Endothelial cell of umbilical vein (primary cell): ENCODE data around the gene CCDC92B. TPM values are rescaled to one million over a fixed set of nuclear protein-coding genes. Genes with fewer than 3 reads are reported as not detected.
"Not testable (repeated sequence)": the region's sequence is repeated elsewhere in the genome, so short reads cannot be mapped to it uniquely, and the experiment has no call there.

Experiments used
- BruUV-seq: library from RNA; stranded (reverse); fragments of 400-500 nt; replicated peaks from 2 replicates; lab custom pipeline; 2021; lab: Mats Ljungman, UMichigan
- CTCF ChIA-PET: fragments of 300-600, 350-600 bp; sonication (Branson Sonifier 250); formaldehyde crosslinking; loops from one replicate; lab custom pipeline; 2021; ENCODE audit warnings: antibody characterized with exemption, inconsistent platforms; lab: Charles Lee
- POLR2A ChIA-PET: fragments of 300-600, 350-600 bp; sonication (Branson Sonifier 250); formaldehyde crosslinking; loops from one replicate; lab custom pipeline; 2021; ENCODE audit warnings: antibody characterized with exemption, inconsistent platforms; lab: Charles Lee
- DNase-seq: peaks from one replicate; pipeline ENCODE4 v3.0.0-alpha.2; 2011; ENCODE audit warnings: low read depth, low spot score
- FAIRE-seq: peaks from 2 replicates; lab custom pipeline; 2011; peaks lifted over from hg19 to GRCh38; lab: Jason Lieb, UNC
- H2AFZ ChIP-seq: 2 replicates; pipeline ENCODE4 v1.6.0; 2012; ENCODE audit warnings: low read depth, low read length, control low read depth, inconsistent platforms
- H3K27ac ChIP-seq: 2 replicates; pipeline ENCODE4 v1.5.1; 2011; ENCODE audit warnings: low read depth, mild to moderate bottlenecking, control low read depth, low read length, moderate library complexity; ENCODE audit not compliant: insufficient read depth
- H3K27me3 ChIP-seq, 2 experiments: 2 replicates each; pipeline versions ENCODE4 v1.6.0 to v1.6.1; 2011; ENCODE audit warnings: low read length in 2 of 2, mixed read lengths in 1 of 2; ENCODE audit not compliant: control insufficient read depth in 2 of 2, insufficient read depth in 2 of 2
- H3K36me3 ChIP-seq, 2 experiments: 2 replicates in 1 of 2; 3 replicates in 1 of 2; pipeline ENCODE4 v1.5.1; 2011; ENCODE audit warnings: low read length in 2 of 2, mild to moderate bottlenecking in 1 of 2, moderate library complexity in 1 of 2; ENCODE audit not compliant: control insufficient read depth in 2 of 2, insufficient read depth in 2 of 2; ENCODE audit errors: extremely low read depth in 1 of 2
- H3K4me1 ChIP-seq: 3 replicates; pipeline ENCODE4 v1.5.1; 2011; ENCODE audit warnings: mild to moderate bottlenecking, low read length; ENCODE audit not compliant: control insufficient read depth, insufficient read depth; ENCODE audit errors: extremely low read depth
- H3K4me2 ChIP-seq: 2 replicates; pipeline ENCODE4 v1.6.1; 2011; ENCODE audit warnings: low read length, control low read depth, mixed read lengths; ENCODE audit not compliant: insufficient read depth
- H3K4me3 ChIP-seq, 3 experiments: fragments of 200-600 bp in 1 of 3; sonication (generic), shearing (Covaris generic) in 1 of 3; replicated peaks in 1 of 3; 2 replicates each; pipeline ENCODE4 v1.5.1; 2011 to 2016; ENCODE audit warnings: control low read depth in 3 of 3, low read length in 3 of 3, mild to moderate bottlenecking in 2 of 3, inconsistent platforms in 1 of 3, low read depth in 1 of 3, moderate library complexity in 1 of 3; ENCODE audit not compliant: insufficient read depth in 1 of 3
- H3K79me2 ChIP-seq: 2 replicates; pipeline ENCODE4 v1.6.0; 2012; ENCODE audit warnings: low read length, inconsistent platforms; ENCODE audit not compliant: control insufficient read depth, insufficient read depth
- H3K9ac ChIP-seq: replicated peaks from 2 replicates; pipeline ENCODE3; 2011; ENCODE audit warnings: low read length, control low read depth; ENCODE audit not compliant: insufficient read depth; ENCODE audit errors: extremely low read depth
- H3K9me1 ChIP-seq: replicated peaks from 3 replicates; pipeline ENCODE4 v1.6.0; 2011; ENCODE audit warnings: mild to moderate bottlenecking, low read length; ENCODE audit not compliant: control insufficient read depth, insufficient read depth; ENCODE audit errors: extremely low read depth
- H3K9me3 ChIP-seq: replicated peaks from 2 replicates; pipeline ENCODE4 v1.5.1; 2012; ENCODE audit warnings: low read length, inconsistent platforms; ENCODE audit not compliant: control insufficient read depth, insufficient read depth
- H4K20me1 ChIP-seq: replicated peaks from 2 replicates; pipeline ENCODE3; 2011; ENCODE audit warnings: mild to moderate bottlenecking, low read length; ENCODE audit not compliant: control insufficient read depth, insufficient read depth; ENCODE audit errors: extremely low read depth
- dilution Hi-C: fragments of 300-500 bp; cut with MboI; formaldehyde crosslinking; loops from one replicate; pipeline ENCODE4 v1.15.0; 2019; ENCODE audit warnings: low sequenced_read_pairs; ENCODE audit not compliant: extremely low pct_ligation_motif_present
- intact Hi-C: fragments of 100-400 bp; cut with micrococcal nuclease; formaldehyde crosslinking; loops from one replicate; pipeline ENCODE4 v1.10.0; 2022
- microRNA counts: library from miRNA; unstranded; fragments of <30 nt; microRNA quantifications from one replicate; lab custom pipeline; 2016
- microRNA-seq: library from miRNA; unstranded; fragments of <30 nt; microRNA quantifications from one replicate; pipeline ENCODE4 v1.2.0, GENCODE V29; 2021; ENCODE audit warnings: borderline number of aligned reads, borderline replicate concordance
- polyA plus RNA-seq, 4 experiments: library from polyadenylated mRNA; depleted of rRNA in 3 of 4; stranded (reverse) in 3 of 4; unstranded in 1 of 4; fragments of >200 nt; gene quantifications; 2 replicates each; pipeline versions ENCODE4 v1.2.1 to v1.2.3, GENCODE V29; 2011 to 2012; ENCODE audit warnings: missing spikeins in 1 of 4
- small RNA-seq: library from RNA; depleted of rRNA; stranded (forward); fragments of <200 nt; gene quantifications from one replicate; pipeline ENCODE3, GENCODE V24; 2012; ENCODE audit warnings: low replicate concordance, low read depth; ENCODE audit not compliant: insufficient read depth, insufficient read length
- total RNA-seq: library from RNA; stranded (reverse); gene quantifications from 2 replicates; pipeline ENCODE4 v1.2.3, GENCODE V29; 2021

CCDC92B gene
- total and polyA plus RNA-seq, 2 donors (not counting 3 experiments of a cell fraction or from before 2014, with no cell fraction given) = not detected

DNA sequence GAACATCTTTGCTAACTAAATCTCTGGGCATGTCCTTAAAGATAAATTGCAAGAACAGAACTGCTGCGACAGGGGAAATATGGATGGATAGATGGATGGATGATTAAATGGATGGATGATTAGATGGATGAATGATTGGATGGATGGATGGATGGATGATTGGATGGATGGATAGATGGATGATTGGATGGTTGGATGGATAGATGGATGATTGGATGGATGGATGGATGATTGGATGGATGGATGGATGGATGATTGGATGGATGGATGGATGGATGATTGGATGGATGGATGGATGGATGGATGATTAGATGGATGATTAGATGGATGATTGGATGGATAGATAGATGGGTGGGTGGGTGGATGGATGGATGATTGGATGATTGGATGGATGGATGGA, 70.2 kb downstream of the CCDC92B start:
- H3K9ac ChIP-seq, dilution Hi-C loops, H3K27me3 ChIP-seq, DNase-seq, H3K27ac ChIP-seq, H3K4me2 ChIP-seq, H3K79me2 ChIP-seq, CTCF ChIA-PET, H2AFZ ChIP-seq, BruUV-seq, H3K4me3 ChIP-seq, H3K9me3 ChIP-seq, FAIRE-seq, H4K20me1 ChIP-seq, POLR2A ChIA-PET, H3K4me1 ChIP-seq, H3K9me1 ChIP-seq: not testable (repeated sequence)
- peaks cover 18 to 23% of the 10 kb centered on the region in 2 experiments for H3K36me3 ChIP-seq
- intact Hi-C loops = loop anchor here (10.0 kb wide), 2 partner anchors 164 to 264 kb away; partner anchors contain the start of gene METTL16

MicroRNAs encoded within 50 kb of the gene (microRNA counts, 767-probe panel; counts per million panel counts)
- 723 counts per million, percentile 96 among the panel's probes with 10 or more counts for microRNA hsa-miR-1253 (lab: Ali Mortazavi, UCI)

Small RNAs within 50 kb of the gene (microRNA-seq; reads per million reads assigned to microRNA genes)
- gene MIR1253 (not detected), gene MIR6776 (not detected)

Small RNAs within 50 kb of the gene (small RNA-seq; reads per million reads assigned to genes)
- gene MIR1253 (not detected), gene MIR6776 (not detected), gene RN7SL608P (not detected), gene hsa-mir-1253 (not detected)

Other genes starting within 250 kb of the CCDC92B start
- 22.9 and 24.7 TPM in 2 replicates for gene METTL16, start 237.8 kb downstream of the CCDC92B start, total RNA-seq
- gene METTL16, start 237.8 kb downstream of the CCDC92B start, polyA plus RNA-seq = 8.4 and 11.0 TPM in 2 replicates
- gene PAFAH1B1, start 156.0 kb downstream of the CCDC92B start, total RNA-seq = 153 and 158 TPM in 2 replicates
- 46.4 and 46.5 TPM in 2 replicates for gene PAFAH1B1, start 156.0 kb downstream of the CCDC92B start, polyA plus RNA-seq
- gene CLUH, start 37.9 kb downstream of the CCDC92B start, total RNA-seq = 66.2 and 80.7 TPM in 2 replicates
- gene CLUH, start 37.9 kb downstream of the CCDC92B start, polyA plus RNA-seq = 33.8 and 49.8 TPM in 2 replicates
- gene RAP1GAP2, start 46.8 kb upstream of the CCDC92B start, total RNA-seq = 3.1 and 3.6 TPM in 2 replicates
- 1.4 and 2.3 TPM in 2 replicates for gene RAP1GAP2, start 46.8 kb upstream of the CCDC92B start, polyA plus RNA-seq